ENCODE results near the gene LONP1. TPM values are rescaled to one million over a fixed set of nuclear protein-coding genes. Genes with fewer than 3 reads are reported as not detected.

LONP1 gene
- total RNA-seq, 1 experiment from 2014 or later: 113 TPM

- Histone ChIP-seq H3K18ac (ENCODE audit: insufficient read length, low read depth, low read length) (no peak overlapping the region), H3K79me1 (ENCODE audit: insufficient read depth, low read depth, low read length, poor library complexity, severe bottlenecking) (no peaks in the 10 kb centered on the region), H3K27ac (ENCODE audit: insufficient read length, low read depth, low read length) (no peak overlapping the region), H3K23me2 (ENCODE audit: insufficient read length, low read depth, low read length, poor library complexity, severe bottlenecking) (no peaks in the 10 kb centered on the region), H2AFZ (ENCODE audit: low read length) (no peak overlapping the region), H4K20me1 (ENCODE audit: control insufficient read depth, insufficient read depth, insufficient read length) (no peaks in the 10 kb centered on the region), H3K9ac (ENCODE audit: extremely low read depth, insufficient read length, low read length) (no peak overlapping the region), H3K79me2 (ENCODE audit: insufficient read depth, low read length) (no peaks in the 10 kb centered on the region), H2AK5ac (ENCODE audit: insufficient read length, low read length) (no peak overlapping the region), H2BK5ac (ENCODE audit: insufficient read length, low read length) (no peak overlapping the region), H3K4me1 (ENCODE audit: insufficient read depth, low read length) (no peaks in the 10 kb centered on the region), H3T11ph (ENCODE audit: low read length) (no peak overlapping the region), H2BK120ac (ENCODE audit: low read depth, low read length, poor library complexity, severe bottlenecking) (no peak overlapping the region), H3K4ac (ENCODE audit: low read depth, low read length) (no peak overlapping the region), H2BK15ac (ENCODE audit: low read depth, low read length) (no peak overlapping the region), H3K27me3 (ENCODE audit: insufficient read depth, low read length) (no peaks in the 10 kb centered on the region), H4K8ac (replicated peaks; ENCODE audit: insufficient read length, low read depth, low read length) (no peak overlapping the region), H4K91ac (ENCODE audit: insufficient read length, low read depth, low read length) (no peak overlapping the region), H3K9me3 (ENCODE audit: control insufficient read depth, low read depth, low read length) (no peaks in the 10 kb centered on the region), H3K4me2 (ENCODE audit: insufficient read depth, insufficient read length, low read length) (no peak overlapping the region), H4K5ac (ENCODE audit: insufficient read length, low read depth, low read length) (no peak overlapping the region), H3K23ac (ENCODE audit: insufficient read length, low read depth, low read length) (no peak overlapping the region), H2BK12ac (ENCODE audit: insufficient read length, low read depth, low read length) (no peak overlapping the region), H2BK20ac (ENCODE audit: low read depth, low read length, poor library complexity, severe bottlenecking) (no peak overlapping the region), H3K56ac (ENCODE audit: insufficient read length, low read depth, low read length) (no peak overlapping the region), H3K14ac (ENCODE audit: insufficient read depth, low read length) (no peak overlapping the region)
- no peak for TF ChIP-seq CTCF (conservative IDR thresholded peaks at IDR 0.05)
- no peaks in the 10 kb centered on the region for H3K4me1 Mint-ChIP-seq
- H3K27ac Mint-ChIP-seq: no peak overlapping the region; a peak in 1 of 7 replicates
- no peak for DNase-seq
- H3K4me3 Mint-ChIP-seq: no peak overlapping the region
- peaks cover 52 to 95% (median 80%) of the 10 kb centered on the region in 3 experiments; a peak in 6 of 7 replicates for H3K36me3 Mint-ChIP-seq (ENCODE audit: insufficient read depth in 1 of 3, low read depth in 3 of 3)
- WGBS (ENCODE audit: extremely low coverage, insufficient read length, low lambda C conversion rate): no CpG with 5 or more reads among the region's 5 CpGs
- no peaks in the 10 kb centered on the region for H3K9me3 Mint-ChIP-seq
- H3K27me3 Mint-ChIP-seq (ENCODE audit: low read depth): no peaks in the 10 kb centered on the region
Observed at GRCh38 chr19:5654931-5655330, 65.0 kb downstream of the LONP1 start.
